ENCODE data around the gene TCEAL8. TPM values are rescaled to one million over a fixed set of nuclear protein-coding genes. Genes with fewer than 3 reads are reported as not detected.

Gene TCEAL8, protein sequence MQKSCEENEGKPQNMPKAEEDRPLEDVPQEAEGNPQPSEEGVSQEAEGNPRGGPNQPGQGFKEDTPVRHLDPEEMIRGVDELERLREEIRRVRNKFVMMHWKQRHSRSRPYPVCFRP
- 100 to 1,000 TPM in 2 of 5 donors, 10 to 100 TPM in 3; 20.0 to 118 (median 70.0) TPM for total RNA-seq
- 100 to 1,000 TPM in 1 of 3 donors, 10 to 100 TPM in 2; 52.4 to 118 (median 86.5) TPM for polyA plus RNA-seq
- long read RNA-seq, donor 1, transcript TCEAL8-201 (2 exons, 1,131 nt) = minor isoform, 6 of 43 reads
- long read RNA-seq, donor 1, transcript TCEAL8-202 (3 exons, 1,222 nt) = major isoform, 37 of 43 reads
- long read RNA-seq, donor 1, partial matches to known transcripts = 0 of 43 reads
- long read RNA-seq, donor 1, other reads (novel, unspliced or antisense) = 0 of 43 reads
- long read RNA-seq, donor 2, transcript TCEAL8-201 (2 exons, 1,131 nt) = minor isoform, 10 of 36 reads
- long read RNA-seq, donor 2, transcript TCEAL8-202 (3 exons, 1,222 nt) = major isoform, 26 of 36 reads
- long read RNA-seq, donor 2, partial matches to known transcripts = 0 of 36 reads
- long read RNA-seq, donor 2, other reads (novel, unspliced or antisense) = 0 of 36 reads
- long read RNA-seq, donor 3, transcript TCEAL8-201 (2 exons, 1,131 nt) = minor isoform, 8 of 26 reads
- long read RNA-seq, donor 3, transcript TCEAL8-202 (3 exons, 1,222 nt) = major isoform, 18 of 26 reads
- long read RNA-seq, donor 3, partial matches to known transcripts = 0 of 26 reads
- long read RNA-seq, donor 3, other reads (novel, unspliced or antisense) = 0 of 26 reads
- long read RNA-seq, donor 4, partial matches to known transcripts = 0 of 4 reads
- long read RNA-seq, donor 4, other reads (novel, unspliced or antisense) = 0 of 4 reads
- long read RNA-seq, donor 5, transcript TCEAL8-202 (3 exons, 1,222 nt) = major isoform, 29 of 45 reads
- long read RNA-seq, donor 5, transcript TCEAL8-201 (2 exons, 1,131 nt) = minor isoform, 15 of 45 reads
- long read RNA-seq, donor 5, partial matches to known transcripts = 0 of 45 reads
- long read RNA-seq, donor 5, other reads (novel, unspliced or antisense) = 0 of 45 reads
- long read RNA-seq, donor 6, transcript TCEAL8-201 (2 exons, 1,131 nt) = minor isoform, 29 of 126 reads
- long read RNA-seq, donor 6, transcript TCEAL8-202 (3 exons, 1,222 nt) = major isoform, 82 of 126 reads
- long read RNA-seq, donor 6, partial matches to known transcripts = 10 of 126 reads
- long read RNA-seq, donor 6, other reads (novel, unspliced or antisense) = 5 of 126 reads
- long read RNA-seq, donor 7, transcript TCEAL8-201 (2 exons, 1,131 nt) = minor isoform, 12 of 54 reads
- long read RNA-seq, donor 7, transcript TCEAL8-202 (3 exons, 1,222 nt) = major isoform, 37 of 54 reads
- long read RNA-seq, donor 7, partial matches to known transcripts = 5 of 54 reads
- long read RNA-seq, donor 7, other reads (novel, unspliced or antisense) = 0 of 54 reads
- long read RNA-seq, donor 8, transcript TCEAL8-202 (3 exons, 1,222 nt) = major isoform, 34 of 41 reads
- long read RNA-seq, donor 8, transcript TCEAL8-201 (2 exons, 1,131 nt) = minor isoform, 7 of 41 reads
- long read RNA-seq, donor 8, partial matches to known transcripts = 0 of 41 reads
- long read RNA-seq, donor 8, other reads (novel, unspliced or antisense) = 0 of 41 reads
- long read RNA-seq, donor 9, transcript TCEAL8-202 (3 exons, 1,222 nt) = major isoform, 32 of 45 reads
- long read RNA-seq, donor 9, transcript TCEAL8-201 (2 exons, 1,131 nt) = minor isoform, 6 of 45 reads
- long read RNA-seq, donor 9, partial matches to known transcripts = 7 of 45 reads
- long read RNA-seq, donor 9, other reads (novel, unspliced or antisense) = 0 of 45 reads
- long read RNA-seq, donor 10, transcript TCEAL8-202 (3 exons, 1,222 nt) = major isoform, 20 of 23 reads
- long read RNA-seq, donor 10, partial matches to known transcripts = 0 of 23 reads
- long read RNA-seq, donor 10, other reads (novel, unspliced or antisense) = 0 of 23 reads

DNA sequence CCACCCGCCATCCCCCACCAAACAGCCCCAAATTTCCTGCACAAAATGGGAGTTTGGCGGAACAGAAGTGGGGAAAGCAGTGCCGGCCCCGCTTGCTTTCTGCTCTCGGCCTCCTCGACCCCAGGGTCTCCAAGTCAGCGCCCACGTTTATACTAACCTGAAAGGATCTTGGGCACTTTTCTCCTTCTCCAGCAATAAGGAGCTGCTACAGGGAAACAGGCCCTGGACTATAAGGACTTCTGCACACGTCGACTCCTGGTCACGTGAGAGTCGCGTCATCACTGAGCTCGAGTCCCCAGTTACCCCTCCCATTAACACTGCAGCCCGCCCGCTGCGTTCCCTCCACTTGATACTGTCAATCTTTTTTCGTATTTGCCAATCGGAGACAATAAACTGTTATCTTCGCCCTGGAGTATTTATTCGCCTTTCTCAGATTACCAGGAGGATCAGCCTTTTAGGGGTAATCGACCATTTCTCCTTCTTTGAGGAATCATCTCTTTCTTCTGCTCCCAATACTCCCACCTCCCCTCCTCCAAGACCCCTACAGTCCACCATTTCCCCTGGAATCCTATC lies at the start of gene TCEAL8:
Gene TCEAL8 (minus strand): TSS at position 235 of the 573 bp plus-strand sequence. CDS start 1,176 bp downstream, outside the sequence.
- H3K4me3 ChIP-seq = peak within 1 kb of the TSS; percentile 53 to 62 (median 60)
- TF ChIP-seq POLR2A (IDR thresholded peaks at IDR 0.05) (no peak), POLR2AphosphoS5 (IDR thresholded peaks at IDR 0.05) (peak; percentile 44 to 75 (median 52)), EP300 (IDR thresholded peaks at IDR 0.05) (no peak)
- peaks cover 0 to 10% (median 0%) of the 10 kb centered on the region in 3 donors for H3K27me3 ChIP-seq
- intact Hi-C loops (cut with DNase I; ENCODE audit: low total_unique reads) = no loop called here
- WGBS, 5 donors = 0 to 33% (median 7%) methylated on average over 11 to 22 of the region's 22 CpGs
- no peaks in the 10 kb centered on the region for H3K36me3 ChIP-seq
- peak within 1 kb of the TSS; percentile 83 to 88 (median 86) for H3K27ac ChIP-seq
- peaks cover 0 to 9% (median 4%) of the 10 kb centered on the region in 4 donors for H3K4me1 ChIP-seq
- DNase-seq = peak; percentile 79 to 95
- H3K9me3 ChIP-seq = no peaks in the 10 kb centered on the region

GRCh38 chrX:103304705-103305104 lies 49.8 kb upstream of the TCEAL8 start:
- no peak for TF ChIP-seq POLR2AphosphoS5 (IDR thresholded peaks at IDR 0.05)
- TF ChIP-seq POLR2A (IDR thresholded peaks at IDR 0.05) = no peak
- TF ChIP-seq, protein P1, sequence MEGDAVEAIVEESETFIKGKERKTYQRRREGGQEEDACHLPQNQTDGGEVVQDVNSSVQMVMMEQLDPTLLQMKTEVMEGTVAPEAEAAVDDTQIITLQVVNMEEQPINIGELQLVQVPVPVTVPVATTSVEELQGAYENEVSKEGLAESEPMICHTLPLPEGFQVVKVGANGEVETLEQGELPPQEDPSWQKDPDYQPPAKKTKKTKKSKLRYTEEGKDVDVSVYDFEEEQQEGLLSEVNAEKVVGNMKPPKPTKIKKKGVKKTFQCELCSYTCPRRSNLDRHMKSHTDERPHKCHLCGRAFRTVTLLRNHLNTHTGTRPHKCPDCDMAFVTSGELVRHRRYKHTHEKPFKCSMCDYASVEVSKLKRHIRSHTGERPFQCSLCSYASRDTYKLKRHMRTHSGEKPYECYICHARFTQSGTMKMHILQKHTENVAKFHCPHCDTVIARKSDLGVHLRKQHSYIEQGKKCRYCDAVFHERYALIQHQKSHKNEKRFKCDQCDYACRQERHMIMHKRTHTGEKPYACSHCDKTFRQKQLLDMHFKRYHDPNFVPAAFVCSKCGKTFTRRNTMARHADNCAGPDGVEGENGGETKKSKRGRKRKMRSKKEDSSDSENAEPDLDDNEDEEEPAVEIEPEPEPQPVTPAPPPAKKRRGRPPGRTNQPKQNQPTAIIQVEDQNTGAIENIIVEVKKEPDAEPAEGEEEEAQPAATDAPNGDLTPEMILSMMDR (IDR thresholded peaks at IDR 0.05) = no peak
- TF ChIP-seq EP300 (IDR thresholded peaks at IDR 0.05) = no peak
- intact Hi-C loops (cut with DNase I; ENCODE audit: low total_unique reads) = no loop called here
- Histone ChIP-seq H3K27ac (no peak overlapping the region), H3K27me3 (no peaks in the 10 kb centered on the region), H3K9me3 (no peaks in the 10 kb centered on the region), H3K4me3 (no peak overlapping the region), H3K36me3 (no peaks in the 10 kb centered on the region), H3K4me1 (no peaks in the 10 kb centered on the region)
- no peak for DNase-seq

- Histone ChIP-seq H3K9me3 (peaks cover 0 to 9% (median 3%) of the 10 kb centered on the region in 4 donors), H3K27me3 (peaks cover 0 to 8% (median 0%) of the 10 kb centered on the region in 3 donors), H3K36me3 (no peaks in the 10 kb centered on the region), H3K4me3 (no peak overlapping the region), H3K4me1 (no peaks in the 10 kb centered on the region), H3K27ac (no peak overlapping the region)
- DNase-seq = no peak
- intact Hi-C loops (cut with DNase I; ENCODE audit: low total_unique reads) = no loop called here
- WGBS, 5 donors = 60 to 91% (median 88%) methylated on average over 1 to 2 of the region's 2 CpGs
- TF ChIP-seq, protein P1 (IDR thresholded peaks at IDR 0.05) = no peak
- TF ChIP-seq POLR2AphosphoS5 (IDR thresholded peaks at IDR 0.05) (no peak), EP300 (IDR thresholded peaks at IDR 0.05) (no peak), POLR2A (IDR thresholded peaks at IDR 0.05) (no peak)
These were observed 38.2 kb upstream of the TCEAL8 start for GRCh38 chrX:103293118-103293517.

Measured in stomach (tissue), 19 donors.